GM18868 (cell line): ENCODE measurements around the gene ARFGEF2.
"Not testable (repeated sequence)": the region's sequence is repeated elsewhere in the genome, so short reads cannot be mapped to it uniquely, and the experiment has no call there.

ENCODE experiments used
- ATAC-seq: cut with Tn5 transposase; IDR thresholded peaks from one replicate; pipeline ENCODE4 v1.9.1; 2021; ENCODE audit warnings: mild to moderate bottlenecking, moderate library complexity; ENCODE audit not compliant: unreplicated experiment

The ARFGEF2 gene

DNA sequence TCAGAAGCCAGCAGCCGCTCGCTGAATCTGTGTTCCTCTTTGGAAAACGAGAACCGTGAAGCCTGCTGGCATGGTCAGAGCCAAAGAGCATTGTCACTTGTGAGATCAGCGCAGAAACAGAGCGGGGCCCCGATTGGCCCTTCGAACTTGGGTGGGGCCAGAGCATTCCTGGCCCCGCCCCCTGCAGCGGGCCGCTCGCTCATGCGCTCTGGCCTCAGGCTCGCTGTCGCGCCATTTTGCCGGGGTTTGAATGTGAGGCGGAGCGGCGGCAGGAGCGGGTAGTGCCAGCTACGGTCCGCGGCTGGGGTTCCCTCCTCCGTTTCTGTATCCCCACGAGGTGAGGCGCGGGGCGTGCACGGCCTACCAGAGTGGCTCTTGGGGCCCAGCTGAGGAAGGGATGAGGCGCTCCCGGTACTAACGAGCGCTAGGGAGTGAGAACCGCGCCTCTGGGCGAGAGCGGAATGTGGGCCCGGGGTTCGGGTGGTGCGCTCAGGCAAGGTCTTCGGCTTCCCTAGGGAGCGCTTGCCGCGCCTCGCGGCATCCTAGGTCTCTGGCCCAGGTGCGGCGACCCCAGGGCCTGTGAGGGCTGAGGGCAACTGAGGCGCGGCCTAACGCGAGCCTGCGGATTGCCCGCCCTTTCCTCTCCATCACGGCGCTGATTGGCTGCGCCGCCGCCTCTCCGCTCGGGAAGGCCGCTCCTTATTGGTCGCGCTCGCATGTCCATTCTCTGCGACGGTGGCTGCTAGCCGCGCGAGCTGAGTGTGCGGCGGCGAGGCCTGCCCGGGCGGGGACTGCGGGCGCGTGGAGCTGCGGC, 124.8 kb downstream of the ARFGEF2 start, which contains the start of gene CSE1L:
TSS of gene CSE1L (plus strand) at position 226 of the 814 bp plus-strand sequence. CDS start 12,152 bp downstream, outside the sequence.
- ATAC-seq: peak; percentile 81

DNA sequence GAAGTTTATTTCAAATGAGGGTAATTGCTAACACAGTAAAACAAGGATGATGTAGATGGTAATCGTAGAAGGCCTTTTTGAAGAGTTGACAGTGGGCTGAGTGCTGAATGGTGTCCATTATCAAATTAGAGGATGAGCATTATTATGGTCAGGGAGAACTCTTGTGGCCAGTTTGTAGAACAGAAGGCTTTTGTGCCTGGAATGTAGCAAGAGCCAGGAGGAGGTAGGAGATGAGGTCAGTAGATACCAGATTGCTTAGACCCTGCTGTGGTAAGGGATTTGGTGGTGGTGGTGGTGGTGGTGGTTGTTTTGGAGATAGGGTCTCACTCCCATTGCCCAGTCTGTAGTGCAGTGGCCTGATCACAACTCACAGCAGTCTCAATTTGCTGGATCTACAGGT, 130.8 kb downstream of the ARFGEF2 start:
- no peak for ATAC-seq

DNA sequence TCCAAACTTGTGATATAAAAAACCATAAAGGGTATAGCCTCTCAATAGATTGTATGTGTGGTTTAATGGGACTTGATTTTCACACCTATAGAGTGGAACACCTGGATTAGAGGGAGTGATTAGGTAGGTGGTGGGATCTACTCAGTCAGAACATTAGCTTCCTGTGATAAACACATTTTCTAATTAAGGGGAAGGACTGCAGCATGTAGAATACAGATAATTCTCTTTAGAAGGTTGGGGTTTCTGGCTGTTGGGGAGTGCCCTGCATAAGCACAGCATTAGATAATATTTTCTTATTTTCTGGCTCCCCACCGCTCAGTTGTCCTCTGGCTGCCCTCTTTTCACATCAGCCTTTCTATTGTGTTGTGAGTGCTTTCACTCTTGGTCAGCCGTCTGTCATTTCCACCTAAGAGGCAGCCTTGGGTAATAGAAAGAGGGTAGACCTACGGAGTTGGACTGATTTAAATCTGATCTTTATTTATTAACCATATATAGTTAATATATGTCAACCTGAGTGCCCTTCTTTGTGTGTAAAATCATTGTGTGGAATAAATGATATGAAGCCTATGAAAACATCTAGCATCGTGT, 132.6 kb downstream of the ARFGEF2 start:
- no peak for ATAC-seq

DNA sequence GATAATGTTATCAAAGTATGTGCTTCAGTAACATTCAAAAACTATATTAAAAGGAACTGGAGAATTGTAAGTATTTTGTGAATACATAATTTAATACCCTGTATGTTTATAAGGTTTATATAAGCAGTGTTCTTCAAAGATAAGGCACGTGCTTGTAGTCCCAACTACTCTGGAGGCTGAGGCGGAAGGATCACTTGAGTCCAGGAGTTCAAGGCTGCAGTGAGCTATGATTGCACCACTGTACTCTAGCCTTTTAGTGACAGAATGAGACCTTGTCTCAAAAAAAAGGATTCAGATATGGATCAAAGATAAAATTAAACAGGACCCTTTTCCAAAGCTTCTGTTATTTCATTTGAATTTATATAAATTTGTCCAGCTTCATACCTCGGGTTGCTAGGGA, 141.8 kb downstream of the ARFGEF2 start:
- no peak for ATAC-seq

- no peak for ATAC-seq
Observed at GRCh38 chr20:49074521-49074920, 153.0 kb downstream of the ARFGEF2 start.

GRCh38 chr20:49078310-49078709, 156.8 kb downstream of the ARFGEF2 start:
- no peak for ATAC-seq

DNA sequence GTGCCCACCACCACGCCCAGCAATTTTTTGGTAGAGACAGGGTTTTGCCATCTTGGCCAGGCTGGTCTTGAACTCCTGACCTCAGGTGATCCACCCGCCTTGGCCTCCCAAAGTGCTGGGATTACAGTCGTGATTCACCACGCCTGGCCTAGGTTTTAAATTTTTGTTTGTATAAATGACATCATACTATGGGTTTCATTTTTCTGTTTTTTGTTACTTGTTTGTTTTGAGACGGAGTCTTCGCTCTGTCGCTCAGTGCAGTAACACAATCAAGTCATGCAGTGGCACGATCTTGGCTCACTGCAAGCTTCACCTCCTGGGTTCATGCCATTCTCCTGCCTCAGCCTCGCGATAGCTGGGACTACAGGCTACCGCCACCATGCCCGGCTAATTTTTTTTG, 160.8 kb downstream of the ARFGEF2 start:
- not testable (repeated sequence) for ATAC-seq
